Left renal cortex interstitium (tissue), 4 donors: ENCODE measurements around the gene WASF3. TPM values are rescaled to one million over a fixed set of nuclear protein-coding genes. Genes with fewer than 3 reads are reported as not detected.

Experiments used
- DNase-seq, 4 donors: peaks; one replicate each; pipeline ENCODE4 v3.0.0-alpha.2; 2013; ENCODE audit warnings: low read depth in 4 of 4, low spot score in 2 of 4, missing footprints in 1 of 4
- polyA plus RNA-seq, 4 donors: library from polyadenylated mRNA; unstranded; fragments of 120-200 nt; gene quantifications; one replicate each; pipeline ENCODE4 v1.2.1, GENCODE V29; 2013; ENCODE audit not compliant: insufficient read length in 4 of 4

Gene WASF3
- polyA plus RNA-seq, 4 donors: 43.9 to 61.8 (median 51.4) TPM

DNA sequence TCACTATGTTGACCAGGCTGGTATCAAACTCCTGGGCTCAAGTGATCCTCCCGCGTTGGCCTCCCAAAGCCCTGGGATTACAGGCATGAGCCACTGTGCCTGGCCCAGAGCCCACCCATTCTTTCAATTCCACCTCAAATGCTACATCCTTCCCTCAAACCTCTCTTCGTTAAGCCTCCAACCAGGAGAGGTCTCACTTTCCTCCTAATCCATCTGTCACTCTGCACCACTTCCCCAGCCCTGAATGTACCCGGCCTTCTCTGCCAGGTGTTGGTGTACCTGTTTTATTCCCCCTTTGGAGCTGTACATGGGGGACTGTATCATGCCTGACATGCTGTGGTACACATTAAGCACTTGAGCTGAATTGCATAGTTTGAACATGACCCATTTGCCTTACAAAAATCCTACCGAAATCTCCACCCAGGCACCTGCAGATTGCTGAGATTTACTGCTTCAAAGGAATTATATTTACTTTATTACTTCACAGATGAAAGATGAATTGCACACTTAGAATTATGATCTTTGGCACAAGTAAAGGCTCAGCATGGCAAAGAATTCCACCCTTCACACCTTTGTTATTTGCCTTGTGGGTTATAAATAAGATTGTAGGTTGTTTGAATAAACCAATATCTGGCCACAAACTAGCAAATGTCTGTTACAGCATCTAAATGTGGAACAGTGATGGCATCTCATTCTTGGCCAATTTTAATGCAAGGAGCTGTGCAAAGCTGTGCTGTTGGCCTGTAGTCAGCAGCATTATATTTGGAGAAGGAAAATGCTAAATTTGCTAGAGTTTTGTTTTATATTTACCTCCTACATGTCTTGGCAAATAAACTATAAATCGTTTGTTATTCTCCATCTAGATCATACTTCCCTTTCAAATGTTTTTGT, 15.6 kb upstream of the WASF3 start:
- DNase-seq: no peak

DNA sequence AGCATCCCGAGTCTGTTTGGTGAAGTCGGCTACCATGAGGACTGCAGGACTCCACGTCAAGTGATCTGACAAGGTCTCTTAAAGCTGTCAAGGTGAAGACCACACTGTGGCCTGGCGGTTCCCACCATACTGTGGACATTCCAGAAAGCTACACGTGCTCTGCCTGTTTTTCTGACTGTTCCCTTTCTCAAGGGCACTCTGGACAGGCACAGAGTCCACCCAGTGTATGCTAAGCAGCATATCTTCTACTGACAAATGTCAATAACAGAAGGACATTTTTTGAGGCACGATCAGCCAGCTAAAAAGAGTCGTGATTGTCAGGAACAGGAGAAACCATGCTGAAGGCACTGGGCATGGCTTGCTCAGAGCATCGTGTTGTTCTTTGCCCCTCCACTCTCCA, 12.8 kb upstream of the WASF3 start:
- DNase-seq: no peak

DNA sequence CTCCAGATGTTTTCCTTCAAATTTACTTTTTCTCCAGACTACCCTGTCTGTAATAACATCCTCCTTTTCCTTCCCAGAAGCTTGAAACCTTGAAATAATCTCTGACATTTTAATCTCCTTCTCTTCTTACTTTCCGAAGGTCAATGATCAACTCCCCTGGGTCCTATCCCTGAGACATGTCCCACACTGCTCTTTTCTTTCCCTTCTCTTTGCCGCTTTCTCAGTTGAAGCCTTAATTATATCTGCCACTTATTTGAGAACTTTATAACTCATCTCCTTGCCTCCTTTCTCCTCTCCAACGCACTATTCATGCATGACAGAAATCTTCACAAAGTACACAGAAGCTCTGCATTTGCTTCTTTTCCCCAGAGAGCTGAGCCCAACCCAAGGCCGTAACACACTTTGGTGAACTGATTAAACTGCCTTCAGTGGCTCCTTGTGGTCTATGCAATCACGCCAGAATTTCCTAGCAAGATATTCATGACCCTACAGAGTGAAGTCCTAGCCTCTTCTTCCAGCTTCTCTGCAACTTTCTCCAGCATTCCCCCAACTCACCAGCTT, 9.2 kb upstream of the WASF3 start:
- DNase-seq: peak in 1 of 4 donors; percentile 69

DNA sequence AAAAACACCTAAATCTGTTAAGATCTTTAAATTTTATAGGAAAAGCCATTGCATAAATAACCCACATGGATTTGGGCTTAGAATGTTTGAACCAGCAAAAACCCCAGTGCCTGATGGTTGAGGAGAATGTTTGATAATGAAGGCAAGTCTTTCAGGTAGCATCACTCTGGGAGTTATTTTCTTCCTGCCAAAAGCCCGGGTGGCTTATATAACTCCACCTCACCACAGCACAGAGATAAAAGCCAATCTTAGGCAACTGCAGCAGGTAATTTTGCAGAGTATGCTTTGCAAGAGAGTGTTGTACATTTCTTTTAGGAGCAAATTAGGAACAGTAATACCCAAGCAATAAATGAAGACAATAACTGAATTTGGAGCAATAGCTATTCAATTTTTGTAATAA, 7.8 kb upstream of the WASF3 start:
- no peak for DNase-seq

DNA sequence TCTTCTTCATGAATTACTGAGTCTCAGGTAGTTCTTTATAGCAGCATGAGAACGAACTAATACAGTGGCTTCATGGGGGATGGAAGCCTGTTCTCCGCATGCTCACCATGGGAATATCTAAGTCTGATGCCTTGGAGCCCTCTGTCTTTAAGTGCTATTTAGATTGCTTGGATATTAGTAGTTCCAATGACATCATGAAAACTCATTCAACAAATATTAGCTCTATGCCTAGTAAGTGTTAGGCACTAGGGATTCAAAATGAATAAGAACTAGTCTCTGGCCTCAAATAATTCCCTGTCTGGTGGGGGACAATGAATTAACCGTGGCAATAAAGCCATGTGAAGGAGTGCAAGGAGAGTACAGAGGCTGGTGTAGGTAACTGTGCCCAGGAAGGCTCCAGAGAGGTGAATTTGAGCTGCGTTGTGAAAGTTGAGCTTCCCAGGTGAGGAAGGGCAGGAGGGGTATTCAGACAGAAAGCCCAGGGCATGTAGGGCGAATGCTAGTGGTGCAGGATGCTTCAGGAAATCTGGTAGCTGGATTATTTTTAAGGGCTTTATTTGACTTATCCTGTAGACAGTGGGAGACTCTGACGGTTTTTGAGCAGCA, 6.1 kb upstream of the WASF3 start:
- no peak for DNase-seq

DNA sequence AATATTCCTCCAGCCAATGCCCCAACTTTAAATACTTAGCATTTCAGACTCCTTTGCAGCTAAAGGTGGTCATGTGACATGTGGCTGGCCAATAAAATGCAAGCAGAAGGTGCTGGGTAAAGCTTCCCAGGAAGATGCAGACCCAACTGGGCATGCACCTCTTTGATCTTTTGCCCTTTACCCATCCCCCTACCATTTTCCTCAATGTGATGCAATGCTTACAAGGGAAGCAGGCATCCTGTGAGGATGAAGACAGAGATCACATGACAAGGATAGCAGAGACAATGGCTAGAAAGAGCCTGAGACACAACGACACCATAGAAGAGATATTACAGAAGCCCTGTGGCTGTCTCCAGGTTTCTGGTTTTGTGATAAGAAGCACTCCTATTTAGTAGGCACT, 2.1 kb upstream of the WASF3 start:
- DNase-seq: no peak

DNA sequence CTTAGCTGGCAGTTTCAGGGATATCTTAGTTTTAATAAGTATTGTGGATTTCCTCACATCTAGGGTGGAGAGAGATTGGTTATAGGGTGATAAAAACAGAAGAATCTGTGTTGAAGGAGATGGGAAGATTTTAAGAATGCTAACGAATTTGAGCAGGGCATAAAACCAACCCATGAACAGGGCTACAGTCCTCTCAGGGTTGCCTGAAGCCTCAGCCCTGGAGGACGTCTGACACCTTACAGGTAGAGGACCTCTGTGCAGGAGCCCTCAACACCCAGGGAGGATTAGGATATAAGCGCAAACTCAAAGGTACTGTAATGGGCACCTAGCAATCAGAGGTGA, 461 bp upstream of the WASF3 start:
- DNase-seq: no peak

DNA sequence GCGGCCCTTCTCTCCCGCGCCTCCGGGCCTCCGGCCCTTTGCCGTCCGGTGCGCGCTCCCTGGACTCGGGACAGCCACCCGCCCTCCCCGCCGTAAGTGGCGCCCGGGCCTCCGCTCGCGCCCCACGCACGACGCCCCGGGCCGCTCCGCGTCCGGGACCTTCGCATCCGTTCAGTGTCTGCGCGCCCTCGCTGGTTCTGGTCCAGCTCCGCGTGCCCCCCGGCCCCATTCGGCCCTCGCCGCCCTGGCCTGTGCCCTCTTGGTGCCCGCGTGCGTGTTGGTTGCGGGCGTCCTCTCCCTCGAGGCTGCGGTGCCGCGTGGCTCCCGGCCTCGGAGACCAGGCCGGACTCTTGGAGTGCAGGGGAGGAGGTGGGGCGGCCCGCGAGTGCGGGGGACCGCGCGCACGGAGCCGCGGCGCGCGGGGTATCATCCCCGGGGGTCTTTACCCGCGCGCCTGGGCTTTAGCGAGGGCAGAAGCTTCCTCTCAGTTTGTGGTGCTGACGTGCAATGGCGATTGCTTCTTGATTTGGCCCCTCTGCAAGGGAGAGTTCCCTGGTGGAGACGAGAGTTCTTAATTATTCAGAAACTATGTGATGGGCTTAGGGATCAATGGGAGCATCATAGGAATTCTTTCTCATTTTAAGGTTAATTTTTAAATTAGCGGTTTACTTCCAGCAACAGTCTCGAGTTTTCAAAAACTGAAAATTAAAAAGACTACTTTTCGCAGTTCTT, 757 bp downstream of the WASF3 start:
- no peak for DNase-seq

DNA sequence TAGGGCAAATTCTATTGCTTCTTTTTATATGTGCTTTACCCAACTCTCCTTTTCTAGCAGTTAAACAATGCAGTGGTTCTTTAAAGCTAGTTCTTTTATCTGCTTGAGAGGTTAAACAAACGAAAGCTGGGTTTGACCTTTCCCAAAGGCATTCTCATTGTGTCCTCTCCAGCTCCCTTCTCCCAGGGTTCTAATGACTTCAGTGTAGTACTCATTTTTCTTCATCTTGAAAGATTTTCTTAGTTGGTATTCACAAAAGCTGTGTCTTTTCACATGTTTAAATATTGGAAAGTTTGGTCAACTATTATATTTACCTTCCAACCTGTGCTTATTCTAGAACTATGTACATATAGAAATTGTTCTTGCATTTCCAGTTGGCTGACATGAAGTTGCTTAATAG, 1.5 kb downstream of the WASF3 start:
- DNase-seq: no peak

DNA sequence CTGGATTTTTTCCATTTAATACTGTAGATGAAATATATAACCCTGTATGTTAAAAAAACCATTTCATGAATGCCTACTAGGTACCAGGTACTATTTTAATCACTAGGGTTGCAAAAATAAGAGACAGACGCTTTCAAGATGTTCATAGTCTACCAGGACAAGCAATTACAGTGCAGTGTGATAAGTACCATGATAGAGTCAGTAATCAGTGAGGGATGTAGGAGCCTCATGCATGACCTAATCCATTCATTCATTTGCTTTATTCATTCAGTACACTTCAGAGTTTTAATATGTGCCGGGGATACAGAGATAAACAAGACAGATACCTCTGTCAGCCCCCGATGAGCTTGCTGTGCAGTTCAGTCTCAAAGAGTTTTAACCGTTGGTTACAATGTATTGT, 3.0 kb downstream of the WASF3 start:
- DNase-seq: no peak

DNA sequence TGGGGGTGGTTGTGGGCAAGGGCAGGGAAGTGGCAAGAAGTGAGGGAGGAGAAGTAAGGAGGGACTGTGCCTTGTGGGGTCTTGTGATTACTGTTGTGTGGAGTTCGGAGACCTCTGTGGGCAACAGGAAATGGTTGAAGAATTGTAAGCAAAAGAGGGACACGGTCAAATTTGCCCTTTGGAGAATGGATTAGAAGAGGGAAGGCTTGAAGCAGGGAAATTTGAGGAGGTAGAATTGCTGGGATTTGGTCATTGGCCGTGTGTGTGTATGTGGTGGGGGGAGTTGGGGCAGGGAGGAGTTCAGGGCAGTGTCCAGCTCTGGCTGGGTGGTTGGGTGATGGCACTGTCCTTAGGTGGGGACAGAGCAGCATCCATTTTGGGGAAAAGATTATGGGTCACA, 3.6 kb downstream of the WASF3 start:
- no peak for DNase-seq

DNA sequence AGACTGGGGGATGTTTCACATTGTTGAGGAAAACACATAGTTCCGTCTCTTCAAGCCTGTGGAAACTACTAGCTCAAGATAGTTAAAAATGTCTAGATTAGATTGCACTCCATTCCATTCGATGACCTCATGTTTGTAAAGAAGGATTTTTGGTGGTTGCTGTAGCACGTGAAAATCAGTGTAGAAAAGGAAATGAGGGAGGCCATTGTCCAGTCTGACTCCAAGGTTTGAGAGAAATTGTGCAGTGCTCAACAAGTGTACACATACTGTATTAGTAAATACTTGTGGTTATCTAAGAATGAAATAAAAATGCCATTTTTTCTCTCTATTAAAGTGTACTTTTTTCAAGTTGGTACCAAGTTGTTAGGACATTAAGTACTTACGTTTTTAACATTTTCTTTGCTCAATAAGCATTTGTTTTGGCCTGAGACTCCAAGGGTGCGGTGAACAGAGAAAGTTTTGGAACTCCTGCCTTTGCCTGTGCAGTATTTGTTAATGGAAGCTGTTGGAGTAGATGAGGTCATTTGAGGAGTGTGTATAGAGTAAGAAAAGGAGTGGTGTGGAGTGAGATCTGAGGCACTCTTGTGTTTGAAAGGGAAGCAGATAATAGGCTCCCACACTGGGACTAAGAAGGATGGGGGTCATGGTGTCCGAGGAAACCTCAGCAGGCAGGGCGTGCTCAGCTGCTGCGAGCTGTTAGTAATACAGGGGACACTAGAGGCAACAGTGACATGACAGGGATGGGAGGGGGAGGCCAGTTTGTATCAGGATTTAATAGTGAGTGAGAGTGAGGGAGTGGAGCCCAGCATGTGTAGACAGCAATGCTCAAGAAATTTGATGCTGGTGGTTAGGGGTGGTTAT, 4.4 kb downstream of the WASF3 start:
- no peak for DNase-seq

DNA sequence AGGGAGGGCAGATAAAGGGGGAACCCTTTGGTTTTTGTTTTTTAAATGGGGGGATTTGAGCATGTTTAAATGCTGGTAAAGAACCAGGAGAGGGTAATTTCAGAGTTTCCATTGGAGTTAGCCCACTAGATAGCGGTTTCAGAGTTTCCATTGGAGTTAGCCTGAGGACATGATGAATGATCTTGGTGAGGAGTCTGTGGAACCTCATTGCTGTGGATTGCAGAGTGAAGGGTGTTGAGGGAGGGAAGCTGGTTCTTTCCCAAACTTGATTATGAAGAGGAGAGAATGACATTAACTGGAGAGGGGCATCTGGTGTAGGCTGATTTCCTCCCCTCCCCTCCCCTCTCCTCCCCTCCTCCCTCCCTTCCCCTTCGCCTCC, 5.0 kb downstream of the WASF3 start:
- no peak for DNase-seq

DNA sequence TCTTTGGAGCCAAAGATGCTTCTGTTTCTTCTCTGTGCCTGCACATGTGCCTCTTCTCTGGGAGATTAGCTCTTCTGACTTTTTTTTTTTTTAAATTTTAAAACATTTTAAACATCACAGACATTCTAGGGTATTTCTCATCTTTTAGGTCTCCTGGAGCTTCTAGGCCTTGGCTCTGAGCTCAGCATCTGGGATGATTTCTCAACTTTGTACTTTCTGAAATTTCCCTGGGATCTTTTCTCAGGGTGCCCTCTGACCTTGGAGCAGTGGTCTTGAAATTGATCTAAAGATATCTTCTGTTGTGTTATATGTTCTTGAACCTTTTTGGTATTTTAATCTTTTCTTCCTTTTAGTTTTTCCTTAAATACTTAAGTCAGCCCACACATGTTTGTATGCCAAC, 6.2 kb downstream of the WASF3 start:
- no peak for DNase-seq

DNA sequence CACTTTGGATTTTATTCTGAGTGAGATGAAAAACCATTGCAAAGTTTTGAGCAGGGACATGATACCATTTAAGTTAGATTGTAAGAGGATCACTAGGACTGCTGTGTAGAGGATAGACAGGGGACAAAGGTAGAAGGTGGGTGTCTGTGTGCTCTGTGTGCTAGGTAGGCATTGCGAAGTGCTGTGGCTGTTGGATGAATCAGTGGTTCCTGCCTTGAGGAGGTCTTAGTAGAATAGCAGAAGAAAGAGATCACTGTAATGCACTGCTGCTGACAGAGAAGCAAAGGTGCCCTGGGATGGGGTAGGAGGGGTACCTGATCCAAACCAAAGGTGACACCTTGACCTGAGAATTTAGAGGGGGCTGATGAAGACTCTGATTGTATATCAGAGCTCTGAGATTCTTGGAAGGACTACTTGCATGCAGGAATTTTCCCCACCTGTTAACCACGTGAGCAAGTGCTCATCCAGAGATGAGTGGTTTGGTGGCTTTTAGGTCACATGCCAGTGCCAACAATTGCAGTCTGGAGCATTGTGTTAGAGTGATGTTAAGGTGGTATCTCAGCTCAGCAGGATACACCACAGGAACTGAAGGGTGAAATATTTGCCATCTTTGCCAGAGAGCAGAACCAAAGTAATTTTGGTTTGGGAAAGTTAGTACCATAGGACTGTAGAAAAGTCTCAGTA, 10.8 kb downstream of the WASF3 start:
- DNase-seq: no peak

DNA sequence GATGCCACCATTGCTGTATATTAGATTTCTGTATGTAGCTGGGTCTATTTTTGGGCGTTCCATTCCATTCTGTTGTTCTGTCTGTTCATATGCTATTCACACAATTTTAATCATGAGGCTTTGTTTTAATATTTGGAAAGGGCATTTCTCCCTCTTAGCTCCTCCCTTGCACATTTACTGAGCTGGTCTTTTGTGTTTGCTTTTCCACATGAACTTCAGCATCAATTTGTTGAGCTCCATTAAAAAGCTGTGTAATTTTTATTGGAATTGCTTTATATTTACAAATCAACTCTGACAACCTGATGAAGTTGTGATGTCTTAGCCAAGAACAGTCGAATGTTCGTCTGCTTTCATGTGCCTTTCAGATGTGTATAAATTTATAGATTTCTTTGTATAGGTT, 14.0 kb downstream of the WASF3 start:
- no peak for DNase-seq

DNA sequence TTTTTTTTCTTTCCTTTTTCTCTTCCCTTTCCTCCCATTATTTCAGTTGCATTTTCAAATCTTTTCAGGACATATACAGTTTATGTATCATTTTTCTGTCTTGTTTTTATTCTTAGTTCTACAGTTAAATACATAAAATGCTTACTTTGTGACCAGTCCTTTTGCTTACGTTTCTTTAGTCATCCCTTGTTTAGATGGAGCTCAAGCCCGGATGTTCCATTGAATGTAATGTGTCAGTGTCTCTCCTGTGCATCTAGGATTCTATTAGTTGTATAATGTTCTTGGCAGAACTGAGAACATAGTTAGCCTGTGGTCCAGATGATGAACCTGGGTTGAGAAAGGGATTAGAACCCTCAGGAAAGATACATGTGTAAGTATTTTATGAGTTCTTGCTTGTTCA, 17.8 kb downstream of the WASF3 start:
- no peak for DNase-seq

DNA sequence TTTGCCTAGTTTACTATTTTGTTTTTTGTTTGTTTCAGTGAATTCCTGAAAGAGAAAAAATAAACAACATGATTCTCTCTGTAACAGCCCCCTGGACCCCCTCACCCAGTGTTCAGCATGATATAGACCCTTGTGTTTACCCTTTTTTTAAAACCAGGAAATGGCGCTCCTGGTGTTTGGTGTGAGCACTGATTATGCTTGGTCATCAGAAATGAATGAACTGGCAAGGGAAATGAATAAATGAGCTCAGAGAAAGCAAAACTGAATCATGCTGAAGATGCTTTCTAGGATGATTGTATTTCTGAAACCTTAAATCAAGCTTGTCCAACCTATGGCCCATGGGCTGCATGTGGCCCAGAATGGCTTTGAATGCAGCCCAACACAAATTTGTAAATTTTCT, 22.1 kb downstream of the WASF3 start:
- no peak for DNase-seq

DNA sequence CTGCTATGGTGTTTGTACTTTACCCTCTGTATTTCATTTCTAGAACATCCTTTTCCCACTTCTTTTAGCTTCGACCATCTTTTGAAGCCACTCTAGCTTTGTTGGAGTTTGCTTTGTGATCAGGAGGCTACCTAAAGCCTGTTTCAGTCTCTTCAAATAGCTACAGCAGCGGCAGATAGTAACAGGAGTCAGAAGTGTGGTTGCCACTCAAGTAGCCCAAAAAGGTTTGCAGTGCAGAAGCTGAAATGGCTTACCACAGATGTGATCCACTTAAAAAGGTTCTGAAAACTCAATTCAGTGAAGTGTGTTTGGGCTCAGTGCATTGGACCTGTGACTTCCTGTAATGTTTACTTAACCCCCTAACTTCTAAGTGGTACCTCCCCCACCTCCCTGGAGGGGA, 26.2 kb downstream of the WASF3 start:
- no peak for DNase-seq

DNA sequence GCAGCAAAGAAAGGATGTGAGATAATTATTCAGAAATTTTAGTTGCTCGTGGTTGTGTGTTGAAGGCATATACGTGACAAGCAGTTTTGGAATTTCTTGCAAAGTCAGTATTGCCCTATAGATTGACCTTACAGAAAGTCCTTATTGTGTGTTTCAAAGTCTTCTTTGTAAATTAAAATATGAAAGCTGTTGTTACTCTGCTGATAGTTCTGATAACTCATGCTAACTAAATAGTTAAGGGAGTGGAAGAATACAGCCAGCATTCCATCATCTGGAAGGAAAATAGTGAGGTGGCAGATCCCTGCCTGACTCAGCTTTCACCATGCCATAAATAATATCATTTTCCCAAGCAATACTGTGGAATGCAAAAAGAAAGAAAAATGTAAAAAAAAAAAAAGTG, 27.2 kb downstream of the WASF3 start:
- no peak for DNase-seq
